HEK293 (cell line): Measurements from ENCODE around the gene MTFP1.

Source experiments
- CTCF ChIP-seq: fragments of 450-650 bp; formaldehyde crosslinking; IDR thresholded peaks from 2 replicates; pipeline ENCODE4 v1.5.1; 2016; ENCODE audit warnings: missing biosample characterization, missing genetic modification characterization
- GLIS1 ChIP-seq: fragments of 450-650 bp; formaldehyde crosslinking; IDR thresholded peaks from 2 replicates; pipeline ENCODE4 v1.5.1; 2016; ENCODE audit warnings: missing biosample characterization, missing genetic modification characterization
- MYNN ChIP-seq: fragments of 450-650 bp; formaldehyde crosslinking; IDR thresholded peaks from 2 replicates; pipeline ENCODE4 v1.5.1; 2016; ENCODE audit warnings: missing biosample characterization, missing genetic modification characterization, borderline replicate concordance
- PRDM10 ChIP-seq: fragments of 450-650 bp; formaldehyde crosslinking; IDR thresholded peaks from 2 replicates; pipeline ENCODE4 v1.5.1; 2016; ENCODE audit warnings: missing biosample characterization, missing genetic modification characterization
- PRDM4 ChIP-seq: fragments of 450-650 bp; formaldehyde crosslinking; IDR thresholded peaks from 2 replicates; pipeline ENCODE4 v1.5.1; 2017; ENCODE audit warnings: missing biosample characterization, missing genetic modification characterization
- SCRT2 ChIP-seq: fragments of 450-650 bp; formaldehyde crosslinking; IDR thresholded peaks from 2 replicates; pipeline ENCODE4 v1.5.1; 2016; ENCODE audit warnings: missing biosample characterization, missing genetic modification characterization
- ZFP3 ChIP-seq: fragments of 450-650 bp; formaldehyde crosslinking; IDR thresholded peaks from 2 replicates; pipeline ENCODE4 v1.5.1; 2016; ENCODE audit warnings: low read depth, missing biosample characterization, missing genetic modification characterization
- ZFP37 ChIP-seq: fragments of 450-650 bp; formaldehyde crosslinking; IDR thresholded peaks from 2 replicates; pipeline ENCODE4 v1.5.1; 2016; ENCODE audit warnings: missing biosample characterization, missing genetic modification characterization
- ZNF223 ChIP-seq: fragments of 450-650 bp; formaldehyde crosslinking; IDR thresholded peaks from 2 replicates; pipeline ENCODE4 v1.5.1; 2016; ENCODE audit warnings: missing biosample characterization, missing genetic modification characterization
- ZNF266 ChIP-seq: fragments of 450-650 bp; formaldehyde crosslinking; IDR thresholded peaks from 2 replicates; pipeline ENCODE4 v1.5.1; 2016; ENCODE audit warnings: missing biosample characterization, missing genetic modification characterization, low read depth
- ZNF48 ChIP-seq: fragments of 450-650 bp; formaldehyde crosslinking; IDR thresholded peaks from 2 replicates; pipeline ENCODE4 v1.5.1; 2016; ENCODE audit warnings: missing biosample characterization, missing genetic modification characterization
- ZNF510 ChIP-seq: fragments of 450-650 bp; formaldehyde crosslinking; IDR thresholded peaks from 2 replicates; pipeline ENCODE4 v1.5.1; 2018; ENCODE audit warnings: mild to moderate bottlenecking, missing genetic modification characterization, missing biosample characterization; ENCODE audit not compliant: insufficient replicate concordance

GRCh38 chr22:30432520-30432919, 7.0 kb downstream of the MTFP1 start:
- TF ChIP-seq CTCF (tag by site-specific recombination) (no peak), MYNN (no peak), GLIS1 (no peak), ZFP37 (no peak), ZNF510 (no peak), SCRT2 (tag by site-specific recombination) (no peak), ZNF223 (tag by site-specific recombination) (no peak), ZNF48 (tag by site-specific recombination) (no peak), PRDM10 (tag by site-specific recombination) (no peak), ZNF266 (tag by site-specific recombination) (no peak), PRDM4 (tag by site-specific recombination) (no peak), ZFP3 (no peak)
